MM.1S (cell line): Measurements from ENCODE around the gene C12orf56.

ENCODE experiments used
- DNase-seq: peaks from one replicate; pipeline ENCODE4 v3.0.0-alpha.2; 2015
- H2AFZ ChIP-seq: fragments of 300-600 bp; sonication (generic); 2 replicates; pipeline ENCODE4 v1.6.0; 2016; ENCODE audit warnings: antibody characterized with exemption, low read length
- H3F3A ChIP-seq: fragments of 300-600 bp; sonication (generic); 2 replicates; pipeline ENCODE4 v1.6.1; 2016; ENCODE audit warnings: mild to moderate bottlenecking, antibody characterized with exemption, low read length, moderate library complexity, mixed read lengths; ENCODE audit not compliant: insufficient read depth
- H3K27ac ChIP-seq: fragments of 300-600 bp; sonication (generic); 2 replicates; pipeline ENCODE4 v1.5.1; 2016; ENCODE audit warnings: mild to moderate bottlenecking, low read length
- H3K27me3 ChIP-seq: fragments of 300-600 bp; sonication (generic); replicated peaks from 2 replicates; pipeline ENCODE4 v1.6.0; 2016; ENCODE audit warnings: low read length; ENCODE audit not compliant: insufficient read depth
- H3K36me3 ChIP-seq: fragments of 300-600 bp; sonication (generic); replicated peaks from 2 replicates; pipeline ENCODE4 v1.6.1; 2016; ENCODE audit warnings: mild to moderate bottlenecking, low read length, mixed read lengths; ENCODE audit not compliant: insufficient read depth
- H3K4me1 ChIP-seq: fragments of 300-600 bp; sonication (generic); 2 replicates; pipeline ENCODE4 v1.6.1; 2016; ENCODE audit warnings: low read length, mixed read lengths
- H3K4me2 ChIP-seq: fragments of 300-600 bp; sonication (generic); 2 replicates; pipeline ENCODE4 v1.6.0; 2016; ENCODE audit warnings: low read depth, low read length
- H3K4me3 ChIP-seq: fragments of 300-600 bp; sonication (generic); 2 replicates; pipeline ENCODE4 v1.5.1; 2016; ENCODE audit warnings: low read length, mixed read lengths
- H3K79me2 ChIP-seq: fragments of 300-600 bp; sonication (generic); 2 replicates; pipeline ENCODE4 v1.6.1; 2016; ENCODE audit warnings: mixed run types, low read length, mixed read lengths
- H3K9ac ChIP-seq: fragments of 300-600 bp; sonication (generic); 2 replicates; pipeline ENCODE4 v1.6.1; 2016; ENCODE audit warnings: low read length, mixed read lengths
- H3K9me2 ChIP-seq: fragments of 300-600 bp; sonication (generic); replicated peaks from 2 replicates; pipeline ENCODE4 v1.6.1; 2016; ENCODE audit warnings: mild to moderate bottlenecking, low read length, mixed read lengths; ENCODE audit not compliant: insufficient read depth
- H3K9me3 ChIP-seq: fragments of 300-600 bp; sonication (generic); replicated peaks from 2 replicates; pipeline ENCODE4 v1.6.1; 2016; ENCODE audit warnings: mild to moderate bottlenecking, low read length, mixed read lengths; ENCODE audit not compliant: insufficient read depth
- H4K20me1 ChIP-seq: fragments of 300-600 bp; sonication (generic); 2 replicates; pipeline ENCODE4 v1.6.1; 2016; ENCODE audit warnings: mild to moderate bottlenecking, low read length, moderate library complexity, mixed read lengths; ENCODE audit not compliant: insufficient read depth
- CTCF ChIP-seq: fragments of 300-600 bp; sonication (generic); IDR thresholded peaks from 2 replicates; pipeline ENCODE4 v1.5.1; 2016; ENCODE audit warnings: antibody characterized with exemption, low read length, mixed read lengths
- EZH2 ChIP-seq: fragments of 300-600 bp; sonication (generic); optimal IDR thresholded peaks from 2 replicates; pipeline ENCODE3; 2017; ENCODE audit warnings: low read depth, mild to moderate bottlenecking, antibody characterized with exemption, low read length, mixed read lengths
- EZH2phosphoT487 ChIP-seq: fragments of 300-600 bp; sonication (generic); IDR thresholded peaks from 2 replicates; pipeline ENCODE4 v1.6.1; 2018; ENCODE audit warnings: antibody characterized with exemption, low read length

The C12orf56 gene

GRCh38 chr12:64255249-64255648 lies 135.3 kb downstream of the C12orf56 start:
- H3K27me3 ChIP-seq, result no peaks in the 10 kb centered on the region
- no peak overlapping the region for H3K4me3 ChIP-seq
- H4K20me1 ChIP-seq, result no peaks in the 10 kb centered on the region
- no peaks in the 10 kb centered on the region for H3F3A ChIP-seq
- no peak overlapping the region for H3K9ac ChIP-seq
- no peaks in the 10 kb centered on the region for H3K9me2 ChIP-seq
- H2AFZ ChIP-seq, result no peak overlapping the region
- no peaks in the 10 kb centered on the region for H3K4me1 ChIP-seq
- no peaks in the 10 kb centered on the region for H3K79me2 ChIP-seq
- no peaks in the 10 kb centered on the region for H3K9me3 ChIP-seq
- no peak overlapping the region for H3K27ac ChIP-seq
- no peak overlapping the region for H3K4me2 ChIP-seq
- TF ChIP-seq EZH2phosphoT487 (no peak), CTCF (no peak), EZH2 (no peak)
- no peaks in the 10 kb centered on the region for H3K36me3 ChIP-seq
- no peak for DNase-seq

- no peaks in the 10 kb centered on the region for H4K20me1 ChIP-seq
Observed at GRCh38 chr12:64253356-64253755, 137.2 kb downstream of the C12orf56 start.

GRCh38 chr12:64252681-64253080 lies 137.9 kb downstream of the C12orf56 start:
- H3K4me1 ChIP-seq, result no peaks in the 10 kb centered on the region
- no peaks in the 10 kb centered on the region for H3K27me3 ChIP-seq
- H3K9me2 ChIP-seq, result no peaks in the 10 kb centered on the region
- no peak for TF ChIP-seq EZH2phosphoT487
- no peak for TF ChIP-seq CTCF
- TF ChIP-seq EZH2, result no peak
- H3K9me3 ChIP-seq, result no peaks in the 10 kb centered on the region
- no peak overlapping the region for H2AFZ ChIP-seq
- H3K79me2 ChIP-seq, result no peaks in the 10 kb centered on the region
- no peak for DNase-seq
- no peak overlapping the region for H3K9ac ChIP-seq
- H3K4me3 ChIP-seq, result no peak overlapping the region
- no peaks in the 10 kb centered on the region for H4K20me1 ChIP-seq
- H3F3A ChIP-seq, result no peaks in the 10 kb centered on the region
- no peak overlapping the region for H3K27ac ChIP-seq
- no peaks in the 10 kb centered on the region for H3K36me3 ChIP-seq
- H3K4me2 ChIP-seq, result no peak overlapping the region

More at GRCh38 chr12:64253356-64253755, 137.2 kb downstream of the C12orf56 start:
- no peaks in the 10 kb centered on the region for H3K79me2 ChIP-seq
- no peaks in the 10 kb centered on the region for H3K27me3 ChIP-seq
- H3K27ac ChIP-seq, result no peak overlapping the region
- peak; percentile 18 for DNase-seq
- H3K4me1 ChIP-seq, result no peaks in the 10 kb centered on the region
- H3K9ac ChIP-seq, result no peak overlapping the region
- no peak overlapping the region for H2AFZ ChIP-seq
- H3K9me3 ChIP-seq, result no peaks in the 10 kb centered on the region
- H3K4me3 ChIP-seq, result no peak overlapping the region
- H3K9me2 ChIP-seq, result no peaks in the 10 kb centered on the region
- TF ChIP-seq EZH2phosphoT487 (no peak), EZH2 (no peak), CTCF (no peak)
- no peak overlapping the region for H3K4me2 ChIP-seq
- H3F3A ChIP-seq, result no peaks in the 10 kb centered on the region
- H3K36me3 ChIP-seq, result no peaks in the 10 kb centered on the region
